B cell (primary cell): ENCODE results near the gene NFKBIL1. TPM values are rescaled to one million over a fixed set of nuclear protein-coding genes. Genes with fewer than 3 reads are reported as not detected.

Experiments used
- ATAC-seq: fragments of 200-7000 bp; cut with Tn5 transposase; one replicate; pipeline ENCODE4 v1.10.0; 2021; ENCODE audit warnings: low read depth, mild to moderate bottlenecking, moderate number of reproducible peaks, moderate library complexity
- CTCF ChIA-PET: fragments of 350-600 bp; sonication (Branson Sonifier 250); formaldehyde crosslinking; loops from one replicate; lab custom pipeline; 2021; ENCODE audit warnings: antibody characterized with exemption, inconsistent platforms; lab: Charles Lee
- POLR2A ChIA-PET: fragments of 350-600 bp; sonication (Branson Sonifier 250); formaldehyde crosslinking; loops from one replicate; lab custom pipeline; 2021; ENCODE audit warnings: antibody characterized with exemption; lab: Charles Lee
- DNase-seq: peaks from one replicate; pipeline ENCODE4 v3.0.0; 2013
- H2AFZ ChIP-seq: 2 replicates; pipeline ENCODE4 v1.6.1; 2012; ENCODE audit warnings: mild to moderate bottlenecking, low read depth, low read length; ENCODE audit not compliant: insufficient read depth, poor library complexity, severe bottlenecking
- H3K27ac ChIP-seq, 2 donors: 1 replicate in 1 of 2; 2 replicates in 1 of 2; pipeline ENCODE4 v1.5.1; 2012 to 2013; ENCODE audit warnings: low read length in 2 of 2, mild to moderate bottlenecking in 2 of 2, moderate library complexity in 1 of 2
- H3K27me3 ChIP-seq, 4 experiments: fragments of 200-600 bp in 1 of 4; sonication (generic) in 1 of 4; replicated peaks in 1 of 4; 1 replicate in 2 of 4; 2 replicates in 2 of 4; pipeline versions ENCODE4 v1.6.1 to v1.7.0; 2013 to 2016; ENCODE audit warnings: low read length in 3 of 4, mild to moderate bottlenecking in 2 of 4, mixed read lengths in 1 of 4, moderate library complexity in 1 of 4; ENCODE audit not compliant: insufficient read depth in 4 of 4, control insufficient read depth in 3 of 4; ENCODE audit errors: control extremely low read depth in 1 of 4
- H3K36me3 ChIP-seq, 2 experiments: replicated peaks in 1 of 2; 1 replicate in 1 of 2; 2 replicates in 1 of 2; pipeline versions ENCODE4 v1.6.1 to v1.7.1; 2013; ENCODE audit warnings: low read length in 1 of 2; ENCODE audit not compliant: insufficient read depth in 2 of 2, control insufficient read depth in 1 of 2; ENCODE audit errors: control extremely low read depth in 1 of 2, extremely low read depth in 1 of 2
- H3K4me1 ChIP-seq, 2 donors: fragments of 200-600 bp in 1 of 2; sonication (generic) in 1 of 2; 1 replicate in 1 of 2; 2 replicates in 1 of 2; pipeline versions ENCODE4 v1.5.1 to v1.6.1; 2013 to 2017; ENCODE audit warnings: low read length in 2 of 2; ENCODE audit not compliant: control insufficient read depth in 2 of 2, insufficient read depth in 2 of 2
- H3K4me2 ChIP-seq: replicated peaks from 2 replicates; pipeline ENCODE3; 2012; ENCODE audit warnings: mild to moderate bottlenecking, low read depth, low read length; ENCODE audit not compliant: poor library complexity, severe bottlenecking
- H3K4me3 ChIP-seq, 5 experiments: fragments of 200-600 bp in 1 of 5; sonication (generic) in 1 of 5; 1 replicate in 3 of 5; 2 replicates in 2 of 5; pipeline versions ENCODE4 v1.5.1 to v1.7.0; 2011 to 2016; ENCODE audit warnings: low read length in 4 of 5, mild to moderate bottlenecking in 4 of 5, low read depth in 2 of 5, control low read depth in 1 of 5, moderate library complexity in 1 of 5; ENCODE audit not compliant: insufficient read depth in 1 of 5; ENCODE audit errors: control extremely low read depth in 1 of 5, extremely low read depth in 1 of 5
- H3K79me2 ChIP-seq: fragments of 200-600 bp; sonication (generic); one replicate; pipeline ENCODE4 v1.6.0; 2016; ENCODE audit warnings: low read length; ENCODE audit not compliant: control insufficient read depth, insufficient read depth
- H3K9ac ChIP-seq: fragments of 200-600 bp; sonication (generic); 2 replicates; pipeline ENCODE4 v1.6.1; 2017; ENCODE audit warnings: mild to moderate bottlenecking, low read length, moderate library complexity
- H3K9me3 ChIP-seq, 3 donors: one replicate each; pipeline versions ENCODE4 v1.6.1 to v1.7.1; 2013; ENCODE audit warnings: low read length in 2 of 3; ENCODE audit not compliant: control insufficient read depth in 2 of 3, insufficient read depth in 1 of 3; ENCODE audit errors: control extremely low read depth in 1 of 3
- H4K20me1 ChIP-seq: 2 replicates; pipeline ENCODE4 v1.6.0; 2012; ENCODE audit warnings: mild to moderate bottlenecking, low read length; ENCODE audit not compliant: insufficient read depth, control insufficient read depth, poor library complexity, severe bottlenecking
- H3K27ac Mint-ChIP-seq: one replicate; pipeline ENCODE4 v1.8.0; 2021; ENCODE audit warnings: mixed read lengths
- H3K27me3 Mint-ChIP-seq: one replicate; pipeline ENCODE4 v1.8.0; 2021; ENCODE audit warnings: mixed read lengths
- H3K4me1 Mint-ChIP-seq: one replicate; pipeline ENCODE4 v1.8.0; 2021; ENCODE audit warnings: mixed read lengths
- H3K4me3 Mint-ChIP-seq: one replicate; pipeline ENCODE4 v1.8.0; 2021; ENCODE audit warnings: mixed read lengths
- H3K9me3 Mint-ChIP-seq: one replicate; pipeline ENCODE4 v1.8.0; 2022; ENCODE audit warnings: mixed read lengths; ENCODE audit not compliant: insufficient read depth
- EZH2 ChIP-seq: IDR thresholded peaks from 2 replicates; pipeline ENCODE4 v1.6.1; 2012; ENCODE audit warnings: borderline replicate concordance, low read depth, mild to moderate bottlenecking, moderate library complexity, low read length; ENCODE audit not compliant: insufficient read depth, poor library complexity, severe bottlenecking
- WGBS: methylation state at CpG from one replicate; pipeline ENCODE4 v1.1.5; 2013; ENCODE audit warnings: missing lambda C conversion rate; ENCODE audit not compliant: insufficient coverage; 5-methylcytosine and 5-hydroxymethylcytosine counted together
- intact Hi-C: fragments of 100-400 bp; cut with micrococcal nuclease; formaldehyde crosslinking; loops from one replicate; pipeline ENCODE4 v1.10.0; 2022
- polyA plus RNA-seq: library from polyadenylated mRNA; depleted of rRNA; stranded (reverse); fragments of >200 nt; gene quantifications from 2 replicates; pipeline ENCODE4 v1.2.3, GENCODE V29; 2012
- total RNA-seq, 2 donors: library from RNA; stranded (reverse); fragments of 120-200 nt in 1 of 2; gene quantifications; 1 replicate in 1 of 2; 2 replicates in 1 of 2; pipeline versions ENCODE4 v1.2.3 to v1.2.4, GENCODE V29; 2013 to 2022
- TF ChIP-seq, protein P1 (sequence below): fragments of 200-600 bp; IDR thresholded peaks from one replicate; pipeline ENCODE4 v1.8.0; 2022; ENCODE audit warnings: antibody characterized with exemption, mild to moderate bottlenecking

The NFKBIL1 gene
- total and polyA plus RNA-seq, 2 donors (not counting 1 experiment from before 2014, with no cell fraction given): 10.3 to 18.4 TPM

DNA sequence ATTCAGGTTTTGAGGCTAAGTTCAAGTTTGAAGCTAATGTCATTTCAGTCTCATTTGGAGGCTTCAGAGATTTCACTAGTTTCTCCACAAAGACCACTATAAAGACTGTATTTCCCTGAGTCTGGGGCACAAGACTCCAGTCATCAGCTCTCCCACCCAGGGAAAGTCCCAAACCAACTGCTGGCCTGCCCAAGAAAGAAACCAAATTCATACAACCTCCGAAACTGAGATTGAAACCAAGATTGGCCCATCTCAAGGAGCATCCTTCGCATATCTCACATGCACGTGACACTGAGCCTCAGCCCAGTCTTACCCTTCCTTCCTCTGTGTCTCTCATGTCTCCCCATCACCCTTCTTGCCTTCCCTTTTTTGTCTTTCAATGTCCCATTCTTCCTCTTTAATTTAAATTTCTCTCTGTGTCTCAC lies 21.1 kb downstream of the NFKBIL1 start:
- H3K36me3 ChIP-seq: peaks cover 0 to 7% of the 10 kb centered on the region in 2 experiments
- no peak overlapping the region for H2AFZ ChIP-seq
- peak; percentile 70 for ATAC-seq
- intact Hi-C loops: loop anchor here (1.0 kb wide), 3 partner anchors 8 to 24 kb away; no protein-coding TSS in a partner anchor
- peaks cover 62 to 68% of the 10 kb centered on the region in 2 donors for H3K4me1 ChIP-seq
- peak overlapping the region; percentile 11 for H3K9ac ChIP-seq
- H3K4me3 ChIP-seq: peak overlapping the region in 1 of 5 experiments; percentile 19
- ChIA-PET POLR2A (interaction anchor here (0.6 to 42.6 kb wide), 5 partner anchors 3 to 1285 kb away, joined by 3 to 1450 read pairs (median 6); partner anchors contain the start of genes ATP6V1G2, LST1, LTA and LTB), CTCF (interaction anchor here (0.9 to 29.4 kb wide), 5 partner anchors 10 to 264 kb away, joined by 3 to 2241 read pairs (median 22); partner anchors contain the start of genes LST1, LTB, NCR3 and NFKBIL1)
- no peaks in the 10 kb centered on the region for H3K9me3 ChIP-seq
- H3K9me3 Mint-ChIP-seq: no peaks in the 10 kb centered on the region
- H3K27me3 Mint-ChIP-seq: no peaks in the 10 kb centered on the region
- peaks cover 95% of the 10 kb centered on the region for H3K79me2 ChIP-seq
- H3K4me1 Mint-ChIP-seq: peaks cover 75% of the 10 kb centered on the region
- H3K27me3 ChIP-seq: no peaks in the 10 kb centered on the region
- peak overlapping the region; percentile 89 for H3K27ac Mint-ChIP-seq
- TF ChIP-seq, protein P1, sequence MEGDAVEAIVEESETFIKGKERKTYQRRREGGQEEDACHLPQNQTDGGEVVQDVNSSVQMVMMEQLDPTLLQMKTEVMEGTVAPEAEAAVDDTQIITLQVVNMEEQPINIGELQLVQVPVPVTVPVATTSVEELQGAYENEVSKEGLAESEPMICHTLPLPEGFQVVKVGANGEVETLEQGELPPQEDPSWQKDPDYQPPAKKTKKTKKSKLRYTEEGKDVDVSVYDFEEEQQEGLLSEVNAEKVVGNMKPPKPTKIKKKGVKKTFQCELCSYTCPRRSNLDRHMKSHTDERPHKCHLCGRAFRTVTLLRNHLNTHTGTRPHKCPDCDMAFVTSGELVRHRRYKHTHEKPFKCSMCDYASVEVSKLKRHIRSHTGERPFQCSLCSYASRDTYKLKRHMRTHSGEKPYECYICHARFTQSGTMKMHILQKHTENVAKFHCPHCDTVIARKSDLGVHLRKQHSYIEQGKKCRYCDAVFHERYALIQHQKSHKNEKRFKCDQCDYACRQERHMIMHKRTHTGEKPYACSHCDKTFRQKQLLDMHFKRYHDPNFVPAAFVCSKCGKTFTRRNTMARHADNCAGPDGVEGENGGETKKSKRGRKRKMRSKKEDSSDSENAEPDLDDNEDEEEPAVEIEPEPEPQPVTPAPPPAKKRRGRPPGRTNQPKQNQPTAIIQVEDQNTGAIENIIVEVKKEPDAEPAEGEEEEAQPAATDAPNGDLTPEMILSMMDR: no peak
- TF ChIP-seq EZH2: no peak
- peak overlapping the region; percentile 63 for H3K4me3 Mint-ChIP-seq
- peak overlapping the region; percentile 40 for H3K4me2 ChIP-seq
- peak overlapping the region; percentile 78 to 94 for H3K27ac ChIP-seq
- H4K20me1 ChIP-seq: no peaks in the 10 kb centered on the region
- 0% methylated on average over 3 of the region's 3 CpGs for WGBS
- peak; percentile 94 for DNase-seq

DNA sequence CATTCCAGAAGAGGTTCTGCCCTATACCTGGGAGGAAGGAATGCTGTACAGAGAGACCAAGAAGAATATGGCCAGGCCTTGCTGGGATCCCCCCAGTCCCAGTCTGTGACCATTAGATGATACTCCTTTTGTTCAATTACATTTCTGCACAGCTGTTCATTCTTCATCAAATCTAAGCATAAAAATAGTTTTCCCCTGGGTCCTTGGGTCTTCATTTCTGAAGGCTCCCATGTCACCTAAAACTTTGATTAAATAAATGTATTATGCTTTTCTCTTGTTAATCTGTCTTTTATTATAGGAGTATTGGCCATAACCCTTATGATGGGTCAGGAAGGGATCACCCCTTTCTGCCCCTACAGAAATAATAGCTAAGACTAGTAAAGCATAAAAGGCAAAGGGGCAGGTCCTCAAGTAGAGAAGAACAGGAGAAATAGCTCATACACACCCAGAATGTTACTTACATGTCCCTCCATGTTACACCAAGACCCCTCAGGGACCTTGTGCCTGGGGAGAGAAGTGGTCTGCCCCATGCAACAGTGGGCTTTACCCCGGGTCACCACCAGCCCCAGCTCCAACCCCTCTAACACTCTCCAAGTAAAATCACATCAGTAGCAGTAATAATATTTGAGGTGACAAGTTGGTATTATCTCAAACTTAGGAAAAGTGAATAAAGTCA lies 22.6 kb downstream of the NFKBIL1 start:
- peaks cover 80% of the 10 kb centered on the region for H3K4me1 Mint-ChIP-seq
- ChIA-PET CTCF (interaction anchor here (1.9 to 29.4 kb wide), 4 partner anchors 11 to 27 kb away, joined by 6 to 2241 read pairs (median 74); partner anchors contain the start of genes LST1, LTB, NCR3 and NFKBIL1), POLR2A (interaction anchor here (35.3 to 42.6 kb wide), 2 partner anchors 4 to 15 kb away, joined by 1450 read pairs; partner anchors contain the start of genes ATP6V1G2, LST1, LTA and LTB)
- no peak overlapping the region for H2AFZ ChIP-seq
- H3K9me3 Mint-ChIP-seq: no peaks in the 10 kb centered on the region
- H3K4me1 ChIP-seq: peaks cover 72 to 79% of the 10 kb centered on the region in 2 donors
- H3K36me3 ChIP-seq: peaks cover 0 to 6% of the 10 kb centered on the region in 2 experiments
- peak overlapping the region; percentile 89 for H3K27ac Mint-ChIP-seq
- no peaks in the 10 kb centered on the region for H3K9me3 ChIP-seq
- H3K9ac ChIP-seq: no peak overlapping the region
- peak overlapping the region in 1 of 2 donors; percentile 94 for H3K27ac ChIP-seq
- peaks cover 95% of the 10 kb centered on the region for H3K79me2 ChIP-seq
- no peaks in the 10 kb centered on the region for H4K20me1 ChIP-seq
- no peak for TF ChIP-seq EZH2
- TF ChIP-seq, protein P1: no peak
- no peak overlapping the region for H3K4me3 ChIP-seq
- intact Hi-C loops: no loop called here
- DNase-seq (no peak), ATAC-seq (no peak)
- WGBS: no CpG with 5 or more reads among the region's 1 CpG
- H3K4me2 ChIP-seq: peak overlapping the region; percentile 40
- H3K27me3 Mint-ChIP-seq: no peaks in the 10 kb centered on the region
- H3K27me3 ChIP-seq: no peaks in the 10 kb centered on the region
- H3K4me3 Mint-ChIP-seq: peak overlapping the region; percentile 39
